ENCODE results near the gene CNKSR3. TPM values are rescaled to one million over a fixed set of nuclear protein-coding genes. Genes with fewer than 3 reads are reported as not detected.

CNKSR3 gene
- total RNA-seq, 1 experiment from 2014 or later: 5.6 TPM

- Histone ChIP-seq H3K79me2 (ENCODE audit: insufficient read depth, low read length) (no peaks in the 10 kb centered on the region), H2AFZ (ENCODE audit: low read length) (peak overlapping the region; percentile 59), H3K23me2 (ENCODE audit: insufficient read length, low read depth, low read length, poor library complexity, severe bottlenecking) (no peaks in the 10 kb centered on the region), H3K27ac (ENCODE audit: insufficient read length, low read depth, low read length) (no peak overlapping the region), H3K4me2 (ENCODE audit: insufficient read depth, insufficient read length, low read length) (peak overlapping the region; percentile 50), H3K27me3 (ENCODE audit: insufficient read depth, low read length) (no peaks in the 10 kb centered on the region), H2BK20ac (ENCODE audit: low read depth, low read length, poor library complexity, severe bottlenecking) (no peak overlapping the region), H2BK120ac (ENCODE audit: low read depth, low read length, poor library complexity, severe bottlenecking) (no peak overlapping the region), H3K56ac (ENCODE audit: insufficient read length, low read depth, low read length) (no peak overlapping the region), H4K5ac (ENCODE audit: insufficient read length, low read depth, low read length) (no peak overlapping the region), H2AK5ac (ENCODE audit: insufficient read length, low read length) (no peak overlapping the region), H3K23ac (ENCODE audit: insufficient read length, low read depth, low read length) (no peak overlapping the region), H3K4ac (ENCODE audit: low read depth, low read length) (no peak overlapping the region), H3K14ac (ENCODE audit: insufficient read depth, low read length) (no peak overlapping the region; the same call in 1 of the 2 replicates), H3K4me1 (ENCODE audit: insufficient read depth, low read length) (peaks cover 7% of the 10 kb centered on the region; the same call in 1 of the 2 replicates), H2BK15ac (ENCODE audit: low read depth, low read length) (no peak overlapping the region), H4K20me1 (ENCODE audit: control insufficient read depth, insufficient read depth, insufficient read length) (no peaks in the 10 kb centered on the region), H3K18ac (ENCODE audit: insufficient read length, low read depth, low read length) (peak overlapping the region; percentile 56), H3K9ac (ENCODE audit: extremely low read depth, insufficient read length, low read length) (no peak overlapping the region), H4K91ac (ENCODE audit: insufficient read length, low read depth, low read length) (no peak overlapping the region), H3K9me3 (ENCODE audit: control insufficient read depth, low read depth, low read length) (no peaks in the 10 kb centered on the region), H2BK12ac (ENCODE audit: insufficient read length, low read depth, low read length) (peak overlapping the region; percentile 90), H4K8ac (replicated peaks; ENCODE audit: insufficient read length, low read depth, low read length) (no peak overlapping the region), H3K79me1 (ENCODE audit: insufficient read depth, low read depth, low read length, poor library complexity, severe bottlenecking) (no peaks in the 10 kb centered on the region), H3T11ph (ENCODE audit: low read length) (peak overlapping the region; percentile 45), H2BK5ac (ENCODE audit: insufficient read length, low read length) (no peak overlapping the region)
- Mint-ChIP-seq H3K27ac (0 out of 7 replicates have a peak overlapping the region, but pooled peaks of 1 of the 3 experiments have one; percentile 27), H3K36me3 (ENCODE audit: insufficient read depth in 1 of 3, low read depth in 3 of 3) (peaks cover 0 to 7% (median 1%) of the 10 kb centered on the region in 3 experiments; a peak in 3 of 7 replicates), H3K9me3 (peaks cover 5 to 7% of the 10 kb centered on the region in 2 experiments; a peak in 3 of 5 replicates), H3K4me3 (peak overlapping the region; percentile 2 to 19; a peak in 3 of 5 replicates), H3K4me1 (peaks cover 29 to 36% of the 10 kb centered on the region in 2 experiments), H3K27me3 (ENCODE audit: low read depth) (no peaks in the 10 kb centered on the region; the same call in 1 of the 2 replicates)
- no CpG with 5 or more reads among the region's 16 CpGs for WGBS (ENCODE audit: extremely low coverage, insufficient read length, low lambda C conversion rate)
- TF ChIP-seq CTCF (conservative IDR thresholded peaks at IDR 0.05): peak; percentile 57
- peak; percentile 94 for DNase-seq
Observed at GRCh38 chr6:154343473-154344308, 166.8 kb downstream of the CNKSR3 start.

All from H9 (cell line).